WTC11 (cell line): ENCODE results near the gene MEGF10. TPM values are rescaled to one million over a fixed set of nuclear protein-coding genes. Genes with fewer than 3 reads are reported as not detected.
A peak's percentile ranks its signal among the peaks of the same experiment; 100 is the strongest.

Source experiments
- ATAC-seq: fragments of 200-7000 bp; cut with Tn5 transposase; 2 replicates; pipeline ENCODE4 v1.10.0; 2021; ENCODE audit warnings: mild to moderate bottlenecking, moderate library complexity
- CTCF ChIA-PET: fragments of 300-600 bp; sonication (Branson Sonifier 250); formaldehyde crosslinking; loops from one replicate; lab custom pipeline; 2021; ENCODE audit warnings: antibody characterized with exemption; lab: Charles Lee
- POLR2A ChIA-PET: fragments of 350-600 bp; sonication (Branson Sonifier 250); formaldehyde crosslinking; loops from one replicate; lab custom pipeline; 2021; ENCODE audit warnings: antibody characterized with exemption; lab: Charles Lee
- DNase-seq: peaks from one replicate; pipeline ENCODE4 v3.0.0; 2021; ENCODE audit warnings: low spot score
- H3K27ac Mint-ChIP-seq: 2 replicates; pipeline ENCODE4 v1.8.0; 2021; ENCODE audit warnings: mixed read lengths
- H3K27me3 Mint-ChIP-seq: 2 replicates; pipeline ENCODE4 v1.8.0; 2021; ENCODE audit warnings: low read depth, mild to moderate bottlenecking, moderate library complexity, mixed read lengths
- H3K36me3 Mint-ChIP-seq: 2 replicates; pipeline ENCODE4 v1.8.0; 2021; ENCODE audit warnings: mixed read lengths
- H3K4me1 Mint-ChIP-seq: 2 replicates; pipeline ENCODE4 v1.8.0; 2022; ENCODE audit warnings: mixed read lengths
- H3K4me3 Mint-ChIP-seq: 2 replicates; pipeline ENCODE4 v1.8.0; 2021; ENCODE audit warnings: mild to moderate bottlenecking, moderate library complexity, mixed read lengths
- H3K9me3 Mint-ChIP-seq: 2 replicates; pipeline ENCODE4 v1.8.0; 2021; ENCODE audit warnings: mixed read lengths
- ARID4B ChIP-seq: sonication (generic); formaldehyde crosslinking; IDR thresholded peaks from 2 replicates; pipeline ENCODE4 v1.8.0; 2023; ENCODE audit warnings: missing genetic modification reagents, mild to moderate bottlenecking, borderline replicate concordance
- CBFB ChIP-seq: sonication (generic); formaldehyde crosslinking; IDR thresholded peaks from 2 replicates; pipeline ENCODE4 v1.8.1; 2022; ENCODE audit warnings: mild to moderate bottlenecking, low read depth, missing genetic modification reagents
- CREM ChIP-seq: sonication (generic); formaldehyde crosslinking; IDR thresholded peaks from 2 replicates; pipeline ENCODE4 v1.8.1; 2022; ENCODE audit warnings: mild to moderate bottlenecking, missing genetic modification reagents, moderate library complexity
- CTCF ChIP-seq: fragments of 200-600 bp; IDR thresholded peaks from 2 replicates; pipeline ENCODE4 v1.8.0; 2022; ENCODE audit warnings: antibody characterized with exemption
- IRF2 ChIP-seq: sonication (generic); formaldehyde crosslinking; IDR thresholded peaks from 2 replicates; pipeline ENCODE4 v1.8.0; 2022; ENCODE audit warnings: low read depth, missing genetic modification reagents, borderline replicate concordance
- MXD4 ChIP-seq: fragments of 250-450 bp; sonication (Bioruptor Pico); IDR thresholded peaks from 2 replicates; pipeline ENCODE4 v1.8.0; 2021; ENCODE audit warnings: mild to moderate bottlenecking, moderate library complexity, borderline replicate concordance
- NR1H2 ChIP-seq: sonication (generic); formaldehyde crosslinking; IDR thresholded peaks from 2 replicates; pipeline ENCODE4 v1.9.0; 2021; ENCODE audit warnings: mild to moderate bottlenecking, moderate library complexity, missing genetic modification reagents
- NR3C1 ChIP-seq: sonication (generic); formaldehyde crosslinking; conservative IDR thresholded peaks from 2 replicates; pipeline ENCODE4 v1.8.1; 2023; ENCODE audit warnings: low read depth, mild to moderate bottlenecking, missing genetic modification reagents
- PREB ChIP-seq: sonication (generic); formaldehyde crosslinking; IDR thresholded peaks from 2 replicates; pipeline ENCODE4 v1.8.1; 2022; ENCODE audit warnings: mild to moderate bottlenecking, missing genetic modification reagents, moderate library complexity, borderline replicate concordance
- SMAD4 ChIP-seq: sonication (generic); formaldehyde crosslinking; IDR thresholded peaks from 2 replicates; pipeline ENCODE4 v1.8.0; 2022; ENCODE audit warnings: mild to moderate bottlenecking, missing genetic modification reagents
- SP1 ChIP-seq: sonication (generic); formaldehyde crosslinking; conservative IDR thresholded peaks from 2 replicates; pipeline ENCODE4 v1.8.1; 2022; ENCODE audit warnings: missing genetic modification reagents
- ZNF219 ChIP-seq: sonication (generic); formaldehyde crosslinking; IDR thresholded peaks from 2 replicates; pipeline ENCODE4 v1.8.0; 2023; ENCODE audit warnings: missing genetic modification reagents, mild to moderate bottlenecking, borderline replicate concordance
- ZNF263 ChIP-seq: sonication (generic); formaldehyde crosslinking; IDR thresholded peaks from 2 replicates; pipeline ENCODE4 v1.8.1; 2022; ENCODE audit warnings: low read depth, mild to moderate bottlenecking, moderate library complexity, missing genetic modification reagents
- ZNF281 ChIP-seq: sonication (generic); formaldehyde crosslinking; IDR thresholded peaks from 2 replicates; pipeline ENCODE4 v1.8.0; 2023; ENCODE audit warnings: mild to moderate bottlenecking, missing genetic modification reagents
- total RNA-seq: library from RNA; stranded (reverse); gene quantifications from 3 replicates; pipeline ENCODE4 v1.2.3, GENCODE V29; 2021
- TF ChIP-seq, protein P1 (sequence below): fragments of 250-450 bp; sonication (Bioruptor Pico); IDR thresholded peaks from 2 replicates; pipeline ENCODE4 v1.8.0; 2021; ENCODE audit warnings: mild to moderate bottlenecking

MEGF10 gene
- total RNA-seq, 1 experiment from 2014 or later = 24.5 TPM

DNA sequence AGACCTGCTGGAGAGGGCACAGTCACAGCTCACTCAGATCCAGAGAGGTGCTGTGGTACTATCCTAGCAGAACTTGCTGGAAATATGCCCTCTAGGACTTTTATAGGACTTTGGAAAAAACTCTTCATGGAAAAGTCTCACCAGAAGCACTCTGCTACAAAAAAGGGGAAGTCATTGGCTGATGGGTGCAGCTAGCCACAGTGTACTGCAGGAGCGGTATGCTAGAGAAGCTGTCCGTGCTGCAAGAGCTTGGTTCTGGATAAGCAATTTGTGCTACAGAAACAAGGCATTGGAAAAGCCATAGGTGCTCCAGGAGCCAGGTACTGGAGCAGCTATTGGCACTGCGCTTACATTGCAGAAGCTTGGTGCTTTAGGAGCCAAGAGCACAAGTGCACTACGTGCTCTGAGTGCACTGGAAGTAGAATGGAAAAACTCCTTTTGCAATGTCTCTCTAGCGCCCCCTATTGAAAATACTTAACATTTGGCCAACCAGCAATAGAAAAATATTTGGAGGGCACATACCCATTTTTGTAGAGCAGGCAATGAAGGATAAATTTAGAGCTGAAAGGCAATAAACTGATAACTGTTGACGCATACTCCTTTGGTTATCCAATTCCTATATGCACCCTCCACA is 83.4 kb downstream of the MEGF10 start:
- CTCF ChIA-PET = interaction anchor here (0.6 to 1.6 kb wide), 31 partner anchors 9 to 460 kb away, joined by 3 to 15 read pairs (median 4); partner anchors contain the start of gene MEGF10
- H3K9me3 Mint-ChIP-seq = peaks cover 9% of the 10 kb centered on the region; the same call in 1 of the 2 replicates
- TF ChIP-seq, protein P1, sequence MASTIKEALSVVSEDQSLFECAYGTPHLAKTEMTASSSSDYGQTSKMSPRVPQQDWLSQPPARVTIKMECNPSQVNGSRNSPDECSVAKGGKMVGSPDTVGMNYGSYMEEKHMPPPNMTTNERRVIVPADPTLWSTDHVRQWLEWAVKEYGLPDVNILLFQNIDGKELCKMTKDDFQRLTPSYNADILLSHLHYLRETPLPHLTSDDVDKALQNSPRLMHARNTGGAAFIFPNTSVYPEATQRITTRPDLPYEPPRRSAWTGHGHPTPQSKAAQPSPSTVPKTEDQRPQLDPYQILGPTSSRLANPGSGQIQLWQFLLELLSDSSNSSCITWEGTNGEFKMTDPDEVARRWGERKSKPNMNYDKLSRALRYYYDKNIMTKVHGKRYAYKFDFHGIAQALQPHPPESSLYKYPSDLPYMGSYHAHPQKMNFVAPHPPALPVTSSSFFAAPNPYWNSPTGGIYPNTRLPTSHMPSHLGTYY (CRISPR knock-in tag) = peak; percentile 68; the same call in 1 of the 2 replicates
- no peak for TF ChIP-seq SP1 (CRISPR knock-in tag)
- TF ChIP-seq CTCF = peak; percentile 88
- TF ChIP-seq SMAD4 (CRISPR knock-in tag) = no peak
- TF ChIP-seq NR3C1 (CRISPR knock-in tag) = no peak
- no peak for TF ChIP-seq IRF2 (CRISPR knock-in tag)
- DNase-seq (no peak), ATAC-seq (peak; percentile 73)
- H3K36me3 Mint-ChIP-seq = peaks cover 13% of the 10 kb centered on the region
- H3K27me3 Mint-ChIP-seq = no peaks in the 10 kb centered on the region
- POLR2A ChIA-PET = no interaction called here
- no peak overlapping the region for H3K4me3 Mint-ChIP-seq
- no peak overlapping the region for H3K27ac Mint-ChIP-seq
- peaks cover 12% of the 10 kb centered on the region for H3K4me1 Mint-ChIP-seq

DNA sequence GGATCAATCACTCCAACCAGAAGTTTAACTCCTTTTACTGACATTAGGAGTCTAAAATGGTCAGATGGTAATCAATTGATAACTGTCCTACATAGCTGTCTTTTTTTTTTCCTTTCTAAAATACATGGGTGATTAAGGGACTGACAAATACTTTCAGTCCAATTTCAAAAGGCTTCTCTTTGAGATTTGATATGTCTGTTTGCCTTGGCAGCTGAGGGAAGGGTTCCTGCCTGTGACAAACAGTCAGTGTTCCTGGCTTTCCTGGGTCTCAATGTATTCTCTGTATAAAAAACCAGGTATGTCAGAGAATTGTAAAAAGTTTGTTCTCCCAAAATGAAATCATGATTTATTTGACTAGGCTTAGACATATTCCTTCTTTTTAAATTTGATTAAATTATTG is 84.5 kb downstream of the MEGF10 start:
- Mint-ChIP-seq H3K4me1 (peaks cover 9% of the 10 kb centered on the region), H3K4me3 (no peak overlapping the region), H3K27ac (no peak overlapping the region), H3K36me3 (peaks cover 13% of the 10 kb centered on the region), H3K9me3 (peaks cover 9% of the 10 kb centered on the region; the same call in 1 of the 2 replicates), H3K27me3 (no peaks in the 10 kb centered on the region)
- CTCF ChIA-PET = interaction anchor here (1.6 kb wide), 1 partner anchor 15 kb away, joined by 4 read pairs; no protein-coding TSS in a partner anchor
- no peak for ATAC-seq
- no peak for DNase-seq
- TF ChIP-seq ZNF281 (CRISPR knock-in tag) (no peak), PREB (CRISPR knock-in tag) (no peak), ARID4B (CRISPR knock-in tag) (no peak), NR1H2 (no peak), CREM (CRISPR knock-in tag) (no peak), ZNF219 (CRISPR knock-in tag) (no peak), CBFB (CRISPR knock-in tag) (no peak), ZNF263 (CRISPR knock-in tag) (no peak), MXD4 (no peak)
- POLR2A ChIA-PET = no interaction called here
